ENCODE measurements around the gene EGR4. TPM values are rescaled to one million over a fixed set of nuclear protein-coding genes. Genes with fewer than 3 reads are reported as not detected.
A peak's percentile ranks its signal among the peaks of the same experiment; 100 is the strongest.

The EGR4 gene
- not detected in 2 replicates for total RNA-seq (2014; rRNA removed; shearing (Covaris generic))

DNA sequence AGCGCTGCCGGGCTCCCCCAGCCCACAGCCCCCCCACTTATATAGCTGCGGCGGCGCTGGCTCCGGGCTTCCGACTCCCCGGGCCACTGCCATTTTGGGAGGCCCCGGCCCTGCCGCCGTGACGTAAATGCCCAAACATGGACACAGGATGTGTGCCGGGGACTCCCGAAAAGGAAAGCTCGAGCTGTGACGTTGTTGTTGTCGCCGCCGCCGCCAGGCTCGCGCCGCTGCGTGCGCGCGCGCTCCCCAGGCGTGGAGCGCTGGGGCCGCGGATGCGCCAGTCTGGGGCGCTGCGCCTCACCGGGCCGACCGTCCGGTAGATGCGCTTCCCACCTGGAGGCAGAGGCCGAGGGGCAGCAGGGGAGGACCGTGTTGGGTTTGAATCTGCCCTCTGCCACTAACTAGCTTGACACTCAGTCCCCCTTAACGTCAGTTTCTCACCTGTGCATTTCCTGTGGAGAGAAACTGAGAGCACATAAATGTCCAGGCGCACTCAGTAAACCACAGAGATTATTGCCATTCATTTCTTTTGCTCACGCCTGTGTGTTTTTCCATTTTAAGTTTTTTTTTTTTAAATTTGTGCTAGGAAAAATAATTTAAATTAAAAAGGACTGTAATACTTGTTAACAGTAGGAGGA, at the start of gene EGR4:
EGR4 (minus strand) TSS at position 15 of the 638 bp plus-strand sequence. CDS start 231 bp downstream, outside the sequence.
- DNase-seq (ENCODE audit: low spot score): peak; percentile 75

DNA sequence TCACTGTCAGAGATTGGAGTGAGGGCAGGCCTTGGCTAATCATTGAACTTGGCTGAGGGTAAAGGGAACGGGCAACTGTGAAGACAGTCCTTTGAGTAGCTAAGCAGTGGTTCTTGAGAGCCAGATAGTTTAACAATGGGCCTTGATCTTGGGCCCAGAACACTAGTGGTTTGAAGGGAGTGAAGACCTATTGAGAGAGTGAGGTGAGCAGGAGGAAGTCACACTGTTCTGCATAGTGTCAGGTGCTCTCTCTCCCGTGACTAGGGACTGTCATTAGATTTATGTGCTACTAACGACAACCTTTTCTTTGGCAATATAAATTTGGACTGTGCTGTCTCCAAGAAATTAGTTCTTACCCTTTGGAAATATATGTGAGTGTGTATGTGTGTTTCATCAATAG, 47.7 kb upstream of the EGR4 start:
- DNase-seq (ENCODE audit: low spot score): no peak

DNA sequence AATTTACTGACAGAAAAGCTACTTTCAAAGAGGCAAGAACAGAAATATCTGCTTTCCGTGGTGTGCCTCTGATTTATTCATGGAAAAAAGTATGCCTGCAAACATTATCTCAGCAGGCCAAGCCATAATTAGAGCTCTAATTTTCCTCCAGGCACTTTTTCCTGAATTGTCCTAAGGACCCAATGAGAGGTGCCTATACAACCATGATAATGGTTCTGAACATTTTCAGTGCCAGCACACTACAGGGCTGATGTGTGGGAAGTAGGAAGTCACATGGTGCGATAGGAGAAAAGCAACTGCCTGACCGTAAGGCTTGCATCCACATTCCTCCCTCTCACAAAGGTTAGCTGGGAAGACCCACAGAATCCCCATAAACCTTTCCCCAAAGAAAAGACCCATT, 45.9 kb upstream of the EGR4 start:
- DNase-seq (ENCODE audit: low spot score): no peak

DNA sequence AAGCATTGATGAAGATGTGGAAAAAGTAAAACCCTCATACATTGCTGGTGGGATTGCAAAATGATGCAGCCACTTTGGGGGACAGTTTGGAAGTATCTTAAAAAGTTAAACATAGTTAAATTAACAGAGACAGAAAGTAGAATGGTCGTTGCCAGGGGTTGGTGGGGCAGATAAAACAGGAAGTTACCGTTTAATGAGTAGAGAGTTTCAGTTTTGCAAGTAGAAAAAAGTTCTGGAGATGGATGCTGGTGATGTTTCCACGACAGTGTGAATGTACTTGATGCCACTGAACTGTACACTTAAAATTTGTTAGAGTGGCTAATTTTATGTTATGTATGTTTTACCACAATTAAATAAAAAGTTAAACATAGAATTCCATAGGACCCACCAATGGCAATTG, 44.5 kb upstream of the EGR4 start:
- DNase-seq (ENCODE audit: low spot score): no peak

DNA sequence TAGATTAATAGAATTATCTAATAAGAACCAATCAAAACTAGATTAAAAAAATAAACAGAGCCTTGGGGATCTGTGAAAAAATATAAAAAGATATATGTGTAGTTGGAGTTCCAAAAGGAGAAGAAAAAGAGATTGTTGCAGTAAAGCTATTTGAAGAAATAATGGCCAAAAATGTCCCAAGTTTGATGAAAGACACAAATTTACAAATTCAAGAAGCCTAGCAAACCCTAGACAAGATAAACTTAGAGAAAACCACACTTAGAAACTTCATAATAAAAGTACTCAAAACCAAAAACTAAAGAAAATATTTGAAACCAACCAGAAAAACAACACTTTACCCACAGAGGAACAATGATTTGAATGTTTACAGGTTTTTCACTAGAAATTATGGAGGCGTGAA, 41.3 kb upstream of the EGR4 start:
- no peak for DNase-seq (ENCODE audit: low spot score)

DNA sequence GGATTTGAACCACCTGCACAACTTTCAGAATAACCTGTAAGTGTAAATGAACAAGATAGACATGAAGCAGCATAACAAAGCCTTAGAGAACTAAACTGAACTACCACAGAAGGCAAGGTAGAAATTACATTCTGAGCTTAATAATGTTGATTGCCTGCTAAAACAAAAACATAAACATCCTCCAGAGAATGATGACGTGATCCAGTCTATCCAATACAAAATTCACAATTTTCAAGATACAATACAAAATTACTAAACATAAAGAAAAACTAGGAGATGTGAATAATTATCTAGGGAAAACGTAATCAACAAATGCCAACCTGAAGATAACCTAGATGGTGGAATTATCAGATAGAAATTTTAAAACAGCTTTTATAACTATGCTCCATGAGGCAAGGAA, 40.7 kb upstream of the EGR4 start:
- DNase-seq (ENCODE audit: low spot score): no peak

DNA sequence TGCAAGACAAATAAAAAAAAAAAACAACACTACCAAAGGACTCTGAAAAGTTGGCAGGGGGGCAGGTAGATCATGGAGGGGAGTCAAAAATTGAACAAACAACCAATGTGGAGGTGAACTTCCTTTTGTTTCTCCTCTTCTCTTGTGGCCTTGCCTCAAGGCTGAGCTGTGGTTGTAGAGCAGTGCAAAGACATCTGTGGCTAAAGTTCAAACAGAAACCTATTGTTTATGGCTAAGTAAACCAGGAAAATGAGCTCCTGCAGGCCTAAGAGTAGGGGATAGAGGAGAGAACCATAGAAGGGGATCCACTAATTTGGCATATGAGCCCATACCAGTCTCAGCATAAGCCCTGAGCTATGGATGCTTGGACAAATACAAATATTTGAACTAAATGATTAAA, 40.2 kb upstream of the EGR4 start:
- no peak for DNase-seq (ENCODE audit: low spot score)

DNA sequence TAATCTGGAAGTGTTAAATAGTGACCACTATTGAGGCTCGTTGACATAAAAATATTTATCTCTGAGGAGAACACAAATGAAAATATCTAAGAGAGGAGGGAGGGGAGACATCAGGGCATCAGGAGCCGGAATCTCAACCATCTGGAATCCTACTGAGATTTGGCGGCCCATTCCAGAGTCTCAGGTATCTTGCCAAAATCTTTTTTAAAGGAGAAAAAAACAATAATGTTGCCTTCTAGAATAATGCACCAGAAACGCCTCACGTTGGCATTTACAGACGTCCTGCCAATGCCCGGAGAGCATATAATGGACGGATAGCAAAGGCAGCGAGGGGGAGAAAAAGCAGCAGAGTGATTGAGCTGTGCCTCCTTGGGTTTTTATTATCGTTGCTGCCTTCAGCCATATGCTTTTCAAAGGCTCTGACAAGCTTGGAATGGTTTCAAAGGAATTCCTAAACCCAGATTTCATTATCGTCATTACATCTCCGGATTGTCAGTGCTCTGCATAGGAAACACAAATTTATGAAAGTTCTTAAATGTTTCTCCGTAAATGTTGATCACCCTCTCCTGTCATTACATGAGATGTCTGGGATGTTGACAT, 30.9 kb upstream of the EGR4 start:
- DNase-seq (ENCODE audit: low spot score): no peak

DNA sequence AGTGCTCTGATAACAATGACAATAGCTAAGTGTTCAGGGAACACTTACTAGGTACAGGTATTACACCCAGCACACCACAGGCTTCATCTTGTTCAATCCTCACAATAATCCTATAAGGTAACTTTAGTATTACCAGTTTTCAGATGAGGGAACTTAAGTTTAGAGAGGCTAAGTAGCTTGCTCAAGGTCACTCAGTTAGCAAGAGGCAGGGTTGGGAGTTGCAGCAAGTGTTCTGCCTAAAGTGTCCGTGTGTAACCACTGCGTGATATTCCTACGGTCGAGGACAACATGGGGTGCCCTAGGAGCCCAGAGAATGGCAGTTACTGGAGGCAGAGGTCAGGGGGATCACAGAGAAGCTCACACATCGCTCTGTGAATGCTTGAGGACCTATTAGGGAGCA, 30.2 kb upstream of the EGR4 start:
- DNase-seq (ENCODE audit: low spot score): no peak

DNA sequence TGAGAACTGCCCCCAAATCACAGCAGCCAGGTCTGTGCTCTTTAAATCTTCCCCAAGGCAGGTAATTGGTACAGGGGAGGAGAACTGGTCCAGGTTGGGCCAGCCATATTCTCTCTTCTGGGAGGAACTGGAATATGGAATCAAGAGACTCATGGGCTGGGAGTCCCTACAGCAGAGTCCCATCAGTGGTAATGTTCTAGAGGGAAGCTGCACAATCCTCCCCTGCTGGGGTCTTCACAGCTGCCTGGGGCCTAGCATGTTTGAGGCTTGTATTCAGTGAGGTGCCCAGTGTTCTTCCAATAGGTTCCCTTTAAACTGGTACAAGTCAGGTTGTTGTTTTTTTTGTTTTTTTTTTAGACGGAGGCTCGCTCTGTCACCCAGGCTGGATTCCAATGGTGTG, 21.1 kb upstream of the EGR4 start:
- DNase-seq (ENCODE audit: low spot score): no peak

DNA sequence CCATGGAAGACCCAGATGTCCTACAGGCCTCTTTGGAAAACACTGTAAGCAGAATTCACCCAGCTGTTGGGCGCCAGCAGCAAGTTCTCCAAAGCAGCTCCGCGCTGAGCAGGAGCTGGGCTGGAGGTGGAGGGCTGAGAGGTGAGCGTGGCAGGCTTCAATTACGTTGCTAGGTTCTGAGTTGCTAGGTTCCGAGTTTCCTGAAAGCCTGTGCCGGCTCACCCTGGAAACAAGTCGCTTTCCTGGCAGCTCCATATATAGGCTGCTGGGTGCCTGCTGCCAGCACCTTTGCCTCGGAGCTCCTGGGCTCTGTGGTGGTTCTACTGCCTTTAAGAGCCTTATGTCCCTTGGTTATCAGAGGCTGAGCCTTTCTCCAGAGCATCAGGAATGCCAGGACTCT, 14.4 kb upstream of the EGR4 start:
- DNase-seq (ENCODE audit: low spot score): no peak

DNA sequence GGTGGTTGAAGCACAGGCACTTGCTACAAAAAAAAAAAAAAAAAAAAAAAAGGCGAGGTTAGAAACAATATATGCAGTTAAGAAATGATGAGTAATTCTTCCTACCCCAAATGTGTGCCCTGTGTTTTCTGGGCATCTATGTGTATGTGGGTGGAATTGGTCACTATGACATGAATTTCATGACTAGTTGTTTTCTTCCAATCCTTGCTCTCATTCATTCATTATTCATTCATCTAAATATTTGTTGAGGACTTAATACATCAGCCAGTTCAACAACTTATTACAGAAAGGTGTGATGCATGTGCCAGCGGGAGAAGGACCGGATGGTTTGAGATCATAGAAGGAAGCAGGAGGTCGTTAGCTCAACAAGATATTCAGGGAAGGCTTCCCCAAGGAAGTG, 8.3 kb upstream of the EGR4 start:
- no peak for DNase-seq (ENCODE audit: low spot score)

DNA sequence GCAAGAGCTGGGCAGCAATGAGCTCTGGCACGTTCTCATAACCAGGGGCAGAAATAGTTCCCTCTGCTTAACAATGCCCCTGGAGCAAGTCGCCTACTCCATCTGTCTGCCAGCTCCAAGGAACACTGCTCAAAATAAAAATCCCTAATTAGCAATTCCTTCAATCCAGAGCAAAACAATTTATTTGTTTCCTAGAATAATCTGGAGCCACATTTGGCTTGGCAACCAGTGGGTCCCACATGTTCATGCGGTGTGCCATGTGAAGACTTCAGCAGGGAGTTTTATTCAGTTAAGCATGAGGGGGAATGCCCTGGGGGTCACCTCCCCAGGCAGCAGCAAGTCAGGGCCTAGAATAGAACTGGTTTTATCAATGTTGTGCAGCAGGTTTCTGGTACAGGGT, 7.6 kb upstream of the EGR4 start:
- no peak for DNase-seq (ENCODE audit: low spot score)

DNA sequence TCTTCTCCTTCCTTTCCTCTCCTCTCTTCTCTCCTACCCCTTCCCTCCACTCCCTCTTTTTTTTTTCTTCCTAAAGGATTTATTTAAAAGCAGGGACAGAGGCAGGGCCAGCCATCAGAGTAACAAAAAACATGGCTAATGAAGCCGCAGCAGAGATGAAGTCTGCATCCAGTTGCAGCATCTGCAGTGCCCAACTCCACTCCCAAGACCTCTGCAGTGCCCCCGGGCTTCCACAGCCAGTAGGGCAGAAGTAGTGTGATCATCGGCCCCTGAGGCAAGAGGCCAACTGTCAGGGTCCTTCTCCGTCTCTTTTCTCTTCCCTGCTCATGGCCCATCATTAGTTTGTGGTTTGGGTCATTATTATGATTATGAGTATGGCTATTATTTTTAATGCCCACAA, 4.2 kb upstream of the EGR4 start:
- no peak for DNase-seq (ENCODE audit: low spot score)

DNA sequence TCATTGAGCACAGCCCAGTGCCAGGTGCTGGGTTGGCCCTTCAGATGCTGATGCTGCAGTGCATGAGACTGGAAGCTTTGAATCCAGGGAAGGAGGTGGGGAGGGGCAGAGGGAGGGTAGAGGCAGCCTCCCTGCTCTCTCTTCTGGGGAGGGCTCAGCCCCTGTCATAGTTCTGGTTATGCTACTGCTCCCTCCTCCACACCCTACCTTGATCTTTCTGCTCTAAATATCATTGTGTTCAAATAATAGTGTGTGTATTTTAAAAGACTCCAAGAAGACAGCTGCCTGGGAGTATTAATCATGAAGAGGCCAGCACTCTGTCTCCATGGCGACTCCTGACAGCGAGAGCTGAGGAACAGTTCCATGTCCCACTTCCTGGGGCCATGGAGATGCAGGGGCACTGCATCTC, 3.8 kb upstream of the EGR4 start:
- DNase-seq (ENCODE audit: low spot score): peak; percentile 39

DNA sequence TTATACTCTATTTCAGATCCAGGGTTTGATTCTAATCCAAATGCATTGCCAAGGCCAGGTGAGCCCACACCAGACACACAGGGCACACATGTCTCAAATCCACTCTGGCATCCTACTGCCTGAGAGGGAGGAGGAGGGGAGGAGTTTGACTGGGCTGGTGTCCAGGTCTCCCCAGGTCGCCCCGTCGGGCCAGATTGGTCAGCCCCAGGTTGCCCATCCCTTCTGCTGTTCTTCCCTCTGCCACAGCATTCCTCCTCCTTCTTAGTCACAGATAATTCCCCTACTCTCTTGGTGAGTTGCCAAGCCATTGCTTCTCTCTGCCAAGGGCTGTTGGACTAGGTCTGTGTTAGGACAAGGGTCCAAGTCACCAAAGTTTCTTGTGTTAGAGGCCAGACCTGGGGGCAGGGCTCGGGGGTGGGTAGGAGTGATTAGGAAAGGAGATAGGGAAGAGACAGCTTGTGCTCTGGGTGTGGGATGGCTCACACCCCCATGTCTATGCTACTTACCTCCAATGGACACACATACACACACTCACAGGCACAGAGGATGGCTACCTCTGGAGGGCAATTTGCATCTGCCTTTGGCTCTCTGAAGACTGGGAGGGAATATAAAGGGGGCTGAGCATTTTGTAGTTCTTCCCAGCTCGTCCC, 2.5 kb upstream of the EGR4 start:
- peak; percentile 88 for DNase-seq (ENCODE audit: low spot score)

DNA sequence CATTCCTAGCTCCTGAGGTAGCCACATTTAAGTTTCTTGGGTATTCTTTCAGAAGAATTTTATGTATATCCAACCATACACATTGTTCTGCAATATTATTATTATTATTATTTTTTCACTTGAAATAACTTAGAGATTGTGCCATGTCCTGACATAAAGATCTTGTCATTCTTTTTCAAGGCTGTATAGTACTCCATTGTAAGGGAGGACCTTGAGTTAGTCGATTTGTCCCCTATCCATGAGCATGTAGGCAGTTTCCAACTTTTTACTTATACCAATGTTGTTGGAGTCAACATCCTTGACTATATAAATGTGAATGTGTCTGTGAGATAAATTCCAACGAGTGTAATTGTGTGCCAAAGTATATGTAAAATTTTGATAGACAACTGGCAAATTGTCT, 891 bp upstream of the EGR4 start:
- DNase-seq (ENCODE audit: low spot score): no peak

DNA sequence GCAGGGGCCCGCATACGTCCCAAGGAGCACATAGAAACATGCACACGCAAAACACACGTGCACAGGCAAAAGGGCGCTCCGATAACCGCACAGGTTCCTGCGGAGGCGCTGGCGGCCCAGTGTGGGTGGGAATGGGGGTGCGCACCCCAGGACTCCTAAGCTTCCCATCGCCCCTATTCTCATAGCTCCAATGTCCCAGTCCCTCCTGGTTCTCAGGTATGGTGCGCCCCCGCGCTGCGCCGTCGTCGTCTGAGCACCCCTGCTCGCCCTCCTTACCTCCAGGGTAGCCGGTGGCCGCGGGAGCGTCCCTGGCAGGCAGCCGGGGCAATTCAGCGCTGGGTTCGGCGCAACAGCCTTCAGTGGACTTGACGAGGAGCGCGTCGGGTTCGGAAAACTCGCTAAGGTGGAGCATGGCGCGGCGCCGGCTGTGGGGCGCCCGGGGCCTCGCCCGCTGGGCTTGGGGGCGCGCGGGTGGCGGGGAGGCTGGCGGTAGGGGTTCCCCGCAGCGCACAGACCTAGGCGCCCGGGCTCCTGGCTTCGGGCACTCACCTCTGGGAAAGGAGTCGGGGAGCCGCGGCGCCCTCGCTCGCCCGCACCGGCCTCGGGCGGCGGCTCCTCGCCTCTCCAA, 328 bp downstream of the EGR4 start:
- DNase-seq (ENCODE audit: low spot score): no peak

DNA sequence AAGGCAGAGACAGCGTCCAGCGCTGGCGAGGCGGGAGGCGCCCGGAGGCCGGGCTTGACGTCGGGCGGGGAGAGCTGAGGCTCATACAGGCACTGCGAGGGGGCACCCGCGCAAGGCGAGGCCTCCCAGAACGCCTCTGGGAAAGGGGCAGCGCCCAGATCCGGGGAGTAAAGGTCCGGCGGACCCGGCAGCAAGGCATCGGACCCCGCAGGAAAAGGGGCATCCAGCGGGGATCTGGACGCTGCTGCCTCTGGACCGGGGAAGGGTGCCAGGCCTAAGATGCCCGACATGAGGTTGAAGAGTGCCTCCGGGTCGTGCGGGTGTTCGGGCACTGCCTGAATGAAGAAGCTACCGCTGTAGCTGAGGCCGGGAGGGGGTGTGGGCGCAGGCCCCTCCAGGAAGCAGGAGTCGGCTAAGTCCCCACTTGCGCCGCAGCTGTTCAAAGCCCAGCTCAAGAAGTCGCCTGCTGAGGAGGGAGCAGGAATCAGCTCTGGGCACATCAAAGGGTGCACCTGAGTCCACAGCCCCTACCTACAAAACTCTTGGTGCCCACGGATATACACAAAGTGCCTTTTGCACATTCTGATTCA, 937 bp downstream of the EGR4 start:
- DNase-seq (ENCODE audit: low spot score): no peak

DNA sequence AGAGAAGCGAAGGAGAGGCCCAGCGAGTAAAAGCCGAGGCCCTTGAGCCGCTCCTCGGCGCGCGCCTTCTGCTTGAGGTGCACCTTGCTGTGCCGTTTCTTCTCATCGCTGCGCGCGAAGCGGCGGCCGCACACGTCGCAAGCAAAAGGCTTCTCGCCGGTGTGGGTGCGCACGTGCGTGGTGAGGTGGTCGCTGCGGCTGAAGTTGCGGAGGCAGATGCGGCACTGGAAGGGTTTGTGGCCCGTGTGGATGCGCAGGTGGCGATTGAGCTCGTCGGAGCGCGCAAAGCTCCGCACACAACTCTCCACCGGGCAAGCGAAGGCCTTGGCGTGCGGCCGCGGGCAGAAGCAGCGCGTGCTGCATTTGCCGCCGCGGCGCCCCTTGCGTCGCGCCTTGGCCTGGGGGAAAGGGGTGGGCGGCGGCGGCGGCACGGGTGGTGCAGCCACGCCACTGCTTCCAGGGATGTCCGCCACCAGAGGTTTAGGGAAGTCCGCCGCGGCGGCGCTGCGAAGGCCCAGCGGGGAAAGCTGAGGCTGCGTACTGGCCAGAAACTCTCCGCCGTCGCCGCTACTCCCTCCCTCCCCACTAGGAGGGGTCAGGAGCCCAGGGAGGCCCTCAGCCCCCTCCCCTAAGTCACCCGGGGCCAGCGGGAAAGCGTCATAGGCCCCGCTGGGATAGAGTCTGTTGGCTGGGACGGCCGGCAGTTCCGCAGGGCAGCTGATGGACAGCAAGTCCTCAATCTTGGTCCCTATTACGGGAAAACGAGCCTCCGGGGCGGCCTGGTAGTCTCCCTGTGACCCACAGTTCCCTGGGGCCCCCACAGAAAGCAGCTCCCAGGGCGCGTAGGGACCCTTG, 1.7 kb downstream of the EGR4 start:
- no peak for DNase-seq (ENCODE audit: low spot score)

DNA sequence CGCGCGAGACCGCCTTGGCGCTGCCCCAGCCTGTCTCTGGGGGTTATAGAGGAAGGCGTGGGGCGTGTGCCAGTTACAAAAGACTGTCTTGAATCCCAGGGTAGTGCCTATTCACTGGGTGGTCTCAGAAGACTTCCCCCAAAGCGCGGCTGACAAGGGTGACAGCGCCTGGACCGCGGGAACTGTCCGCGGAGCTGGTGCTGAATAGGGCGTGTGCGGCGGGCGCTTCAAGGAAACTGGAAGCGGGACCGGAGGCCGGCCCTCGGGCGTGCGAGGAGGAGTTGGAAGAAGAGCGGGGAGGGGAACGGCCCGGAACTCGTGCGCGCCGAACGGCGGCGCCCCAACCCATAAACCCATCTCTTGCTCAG, 2.3 kb downstream of the EGR4 start:
- no peak for DNase-seq (ENCODE audit: low spot score)

Measured in A172 (cell line).